Activated gamma-delta T cell (primary cell): Measurements from ENCODE around the gene MOB3B.

ENCODE experiments used
- DNase-seq: peaks from one replicate; lab custom pipeline; 2025; lab: John Stamatoyannopoulos, UW

MOB3B gene

GRCh38 chr9:27447031-27447683, 82.5 kb downstream of the MOB3B start:
- no peak for DNase-seq

DNA sequence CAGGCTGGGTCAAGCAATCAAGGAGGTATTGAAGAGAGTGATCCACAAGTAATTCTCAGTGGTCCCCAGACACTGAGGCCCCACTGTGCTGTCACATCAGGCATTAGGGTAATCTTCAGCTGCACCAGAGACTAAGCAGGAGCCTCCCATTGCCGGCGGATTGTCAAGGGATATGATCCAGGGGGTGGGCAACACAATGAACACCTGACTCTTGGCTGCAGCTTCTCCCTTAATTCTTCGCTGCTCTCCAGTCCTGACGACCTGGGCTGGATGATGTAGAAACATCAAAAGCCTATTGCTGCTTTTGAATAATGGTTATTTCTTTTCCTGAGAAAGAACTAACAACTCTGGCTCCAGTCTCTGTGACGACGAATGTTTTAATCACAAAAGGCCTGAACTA, 83.9 kb downstream of the MOB3B start:
- DNase-seq: no peak

DNA sequence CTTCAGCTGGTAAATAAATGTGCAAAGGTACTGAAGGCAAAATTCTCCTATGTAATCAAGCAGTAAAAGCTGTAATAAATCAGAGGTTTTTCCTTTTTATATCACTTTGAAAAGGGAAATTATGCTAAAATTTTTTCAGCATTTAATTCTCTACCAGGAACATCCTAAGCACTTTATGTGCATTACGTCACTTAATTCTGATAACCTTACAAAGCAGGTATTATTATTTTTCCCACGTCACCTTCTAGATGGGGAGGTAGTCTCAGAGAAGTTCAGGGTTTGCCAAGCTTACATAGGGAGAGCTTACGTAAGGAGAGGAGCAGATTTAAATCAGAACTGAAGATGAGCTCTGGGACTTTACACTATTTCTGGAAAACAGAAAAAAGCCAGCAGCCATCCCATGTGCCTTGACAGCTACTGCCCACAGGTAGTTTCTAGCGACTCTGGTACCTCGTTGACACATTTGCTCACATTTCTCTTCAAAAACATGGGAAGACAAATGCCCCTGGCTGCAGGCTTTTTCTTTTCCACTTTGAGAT, 84.5 kb downstream of the MOB3B start:
- no peak for DNase-seq

- no peak for DNase-seq
These were observed 87.2 kb downstream of the MOB3B start for GRCh38 chr9:27442464-27442863.

DNA sequence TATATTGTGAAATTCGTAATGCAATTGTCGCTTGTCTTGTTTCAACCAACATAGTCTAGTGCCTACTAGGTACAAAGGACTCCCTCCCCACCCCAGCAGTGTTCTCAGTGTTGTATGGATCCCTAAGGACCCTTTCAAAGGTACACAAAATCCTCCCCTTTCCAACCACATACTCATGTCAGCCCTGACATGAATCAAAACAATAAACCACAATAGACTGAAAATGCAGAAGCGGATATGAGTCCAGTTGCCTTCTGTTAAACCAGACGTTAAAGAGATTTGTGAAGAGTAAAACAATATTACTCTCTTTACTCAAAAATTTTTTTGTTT, 87.9 kb downstream of the MOB3B start:
- DNase-seq: no peak

GRCh38 chr9:27440888-27441740, 88.5 kb downstream of the MOB3B start:
- no peak for DNase-seq

DNA sequence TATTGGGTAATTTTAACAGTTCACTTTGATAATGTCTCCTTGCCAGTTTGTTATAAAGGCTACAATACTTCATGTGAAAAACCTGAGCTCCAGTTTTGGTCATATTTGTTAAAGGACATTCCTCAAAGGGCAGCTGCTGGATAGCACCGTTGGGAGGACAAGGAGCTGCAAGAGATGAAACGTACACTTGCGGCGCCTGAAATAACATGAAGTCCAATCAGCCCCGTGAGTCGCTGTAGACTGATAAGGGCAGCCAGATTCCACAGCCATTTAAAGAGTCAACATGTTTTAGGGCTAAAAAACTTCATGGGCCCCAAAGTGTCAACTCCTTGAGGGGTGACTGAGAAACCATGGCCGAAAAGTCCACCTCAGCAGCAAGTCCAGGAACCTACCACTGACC, 91.1 kb downstream of the MOB3B start:
- no peak for DNase-seq

- no peak for DNase-seq
These were observed 91.8 kb downstream of the MOB3B start for GRCh38 chr9:27437652-27438373.

DNA sequence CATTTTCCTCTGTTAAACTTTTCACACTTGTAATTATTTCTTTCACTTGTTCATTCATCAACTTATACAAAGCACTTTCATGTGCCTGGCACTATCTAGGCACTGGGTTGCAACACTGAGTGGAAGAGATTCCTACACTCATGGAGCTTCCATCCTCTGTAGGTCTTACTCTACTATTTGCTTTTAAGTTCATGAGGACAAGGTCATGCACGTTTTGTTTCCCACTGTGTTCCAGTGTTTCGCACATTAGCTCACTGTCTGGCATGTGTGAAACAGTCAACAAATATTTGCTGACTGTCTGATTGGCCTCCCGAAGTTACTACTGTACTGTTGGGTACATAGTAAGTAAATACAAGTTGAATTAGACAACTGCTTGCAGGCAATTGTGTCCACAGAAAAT, 93.4 kb downstream of the MOB3B start:
- no peak for DNase-seq

DNA sequence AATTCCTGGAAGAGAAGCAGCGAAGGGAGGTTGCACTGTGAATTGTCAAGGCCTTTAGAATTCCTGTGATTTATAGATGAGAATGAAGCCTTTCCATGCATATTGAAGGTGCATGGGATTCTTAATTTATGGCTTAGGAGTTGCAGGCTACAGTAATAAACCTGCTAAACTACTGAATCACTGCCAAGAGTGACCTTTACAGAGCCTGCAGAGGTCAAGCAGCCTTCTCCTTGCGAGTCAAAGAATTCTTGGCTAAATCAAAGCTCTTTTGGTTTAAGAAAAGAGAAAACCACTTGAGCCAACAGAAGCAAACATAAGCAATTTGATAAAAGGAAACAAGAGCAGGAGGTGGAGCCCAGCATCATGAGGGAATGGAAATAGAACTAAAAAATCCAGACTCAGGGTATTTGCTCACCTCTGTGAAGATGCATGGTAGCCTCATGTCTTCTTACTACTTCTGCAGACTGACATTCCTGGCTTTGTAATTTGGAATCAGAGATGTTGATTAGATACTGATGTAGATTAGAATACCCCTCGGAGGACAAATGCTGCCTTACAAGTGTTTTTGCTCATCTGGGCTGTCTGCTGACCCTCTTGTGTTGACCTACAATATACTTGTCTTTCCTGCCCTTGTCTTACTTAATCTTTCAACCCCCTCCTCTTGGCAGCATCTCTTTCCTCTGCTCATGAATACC, 95.8 kb downstream of the MOB3B start:
- no peak for DNase-seq

- DNase-seq: no peak
These were observed 97.3 kb downstream of the MOB3B start for GRCh38 chr9:27432308-27432707.

DNA sequence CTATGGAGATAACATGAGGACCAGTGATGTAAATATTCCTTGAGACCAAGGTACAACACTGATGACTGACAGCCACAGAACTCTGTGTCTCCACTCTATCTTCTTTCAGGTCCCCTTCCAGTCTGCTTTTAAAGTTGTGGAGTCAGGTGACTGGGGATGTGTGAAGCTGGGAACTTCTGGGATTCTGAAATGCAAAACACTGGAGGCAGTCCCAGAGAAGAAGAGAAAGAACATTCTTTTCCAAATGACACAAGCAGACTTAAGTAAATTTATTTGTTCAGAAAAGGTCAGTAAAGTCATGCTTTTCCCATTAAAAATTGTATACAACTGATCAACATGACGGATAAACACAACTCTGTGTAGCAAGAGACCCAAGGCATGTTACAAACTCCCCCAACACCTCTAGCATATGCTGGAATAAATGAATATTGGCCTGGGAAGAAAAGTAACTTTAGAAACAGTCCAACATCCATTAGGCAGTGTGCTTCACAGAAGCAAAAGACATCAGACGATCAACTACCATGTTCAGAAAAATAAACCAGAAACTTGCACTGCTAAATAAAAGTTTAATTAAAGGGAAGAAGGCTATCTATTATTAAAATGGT, 98.0 kb downstream of the MOB3B start:
- DNase-seq: no peak

- DNase-seq: no peak
These were observed 98.7 kb downstream of the MOB3B start for GRCh38 chr9:27430750-27431535.

DNA sequence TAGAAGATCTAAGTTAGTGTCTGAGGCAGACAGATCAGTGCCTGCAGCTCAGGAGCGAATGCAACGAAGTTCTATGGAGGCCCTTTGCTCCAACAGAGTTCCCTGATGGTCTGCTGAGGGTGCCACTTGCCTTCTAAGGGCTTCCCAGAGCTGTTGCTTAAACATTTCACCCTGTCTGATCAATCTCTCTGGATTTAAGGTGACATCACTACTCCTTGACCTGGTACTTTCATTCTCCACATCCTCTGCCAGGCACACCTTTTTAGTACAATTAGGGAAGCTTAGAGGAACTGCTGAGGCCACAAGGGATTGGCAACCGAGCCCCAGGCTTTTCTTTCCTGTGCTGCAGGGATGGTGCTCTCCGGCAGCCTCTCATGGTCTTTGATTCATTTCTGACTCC, 99.7 kb downstream of the MOB3B start:
- no peak for DNase-seq

DNA sequence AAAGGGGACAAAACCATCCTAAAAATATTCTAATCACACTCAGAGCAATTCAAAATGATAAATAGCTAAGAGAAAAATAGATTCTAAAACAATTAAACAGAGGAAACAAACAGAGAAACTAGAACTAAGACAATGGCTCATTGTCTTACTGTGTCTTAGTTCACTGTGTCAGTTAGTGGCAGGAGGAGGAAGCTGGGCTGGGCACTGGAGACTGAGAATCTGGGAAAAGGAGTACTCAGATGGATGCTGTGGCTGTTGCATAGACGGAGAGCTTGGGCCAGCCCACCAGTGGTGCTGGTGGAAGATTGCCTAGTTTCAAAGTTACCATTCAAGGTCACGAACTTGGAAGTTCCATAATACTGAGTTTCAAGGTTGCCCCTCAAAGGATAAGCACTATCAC, 100.2 kb downstream of the MOB3B start:
- DNase-seq: no peak

DNA sequence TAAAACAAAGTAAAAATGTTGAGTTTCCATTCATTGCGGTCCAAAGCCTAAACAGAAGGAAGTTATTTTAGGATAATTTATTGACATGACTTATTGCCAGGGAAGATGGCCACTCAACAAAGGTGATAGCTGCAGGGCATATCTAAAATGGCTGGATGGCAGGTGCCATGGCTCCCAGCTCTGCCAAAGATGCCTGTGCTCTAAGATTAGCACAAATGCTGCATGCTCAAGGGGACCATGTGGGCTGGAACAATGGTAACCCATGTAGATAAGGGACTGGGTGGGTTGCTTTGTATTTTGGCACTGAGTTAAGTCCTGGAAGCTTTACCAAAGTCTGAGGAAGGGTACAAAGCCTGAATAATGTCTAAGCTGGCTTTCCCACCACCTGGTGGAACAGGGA, 101.1 kb downstream of the MOB3B start:
- no peak for DNase-seq

GRCh38 chr9:27427272-27427643, 102.4 kb downstream of the MOB3B start:
- no peak for DNase-seq

DNA sequence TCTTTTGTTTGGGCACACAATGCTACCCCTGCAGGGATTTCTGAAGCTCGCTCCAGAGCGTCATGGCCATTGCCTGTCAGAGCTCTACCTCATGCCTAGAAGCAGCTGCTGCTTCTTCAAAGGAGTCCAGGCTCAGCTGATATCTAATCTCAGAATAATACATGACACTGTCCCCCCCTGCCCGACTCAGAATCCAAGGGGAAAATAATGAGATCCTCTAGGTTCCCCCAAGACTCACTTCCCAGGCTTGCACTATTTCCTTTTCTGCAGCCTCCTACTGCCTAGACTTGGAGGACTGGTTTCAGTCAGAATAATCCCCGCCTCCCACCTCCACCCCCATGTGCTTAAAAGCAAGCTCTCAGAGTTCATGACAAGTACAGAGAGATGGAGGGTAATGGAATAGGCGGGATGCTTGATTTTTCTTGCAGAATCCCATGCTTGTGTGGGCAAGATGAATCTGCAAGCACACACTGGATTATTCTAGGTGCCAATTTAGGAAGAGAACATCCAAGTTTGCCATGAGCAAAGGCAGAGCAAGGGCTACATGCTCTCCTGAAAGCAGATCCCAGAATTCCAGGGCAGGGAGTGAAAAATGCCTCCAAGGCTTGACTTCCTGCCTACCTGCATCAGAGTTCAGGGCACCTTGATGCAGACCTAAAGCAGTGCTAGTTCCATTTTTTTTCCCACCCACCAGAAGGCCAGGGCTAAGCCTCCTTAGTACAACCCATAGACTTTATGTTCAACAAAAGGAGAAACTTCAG, 102.9 kb downstream of the MOB3B start:
- no peak for DNase-seq

- no peak for DNase-seq
These were observed 103.6 kb downstream of the MOB3B start for GRCh38 chr9:27425827-27426510.
